Trophoblast cell (in vitro differentiated cells and primary cell): ENCODE results near the gene P2RY4.

Experiments
- DNase-seq, 2 donors: peaks; one replicate each; pipeline ENCODE4 v3.0.0-alpha.2; 2016
- H2AFZ ChIP-seq: 2 replicates; pipeline ENCODE4 v1.6.1; 2013; ENCODE audit warnings: low read length, moderate library complexity, mild to moderate bottlenecking; ENCODE audit not compliant: insufficient read depth, poor library complexity
- H2AK5ac ChIP-seq: 2 replicates; pipeline ENCODE4 v1.6.1; 2013; ENCODE audit warnings: mild to moderate bottlenecking, low read length
- H2BK120ac ChIP-seq: 2 replicates; pipeline ENCODE4 v1.6.1; 2013; ENCODE audit warnings: low read length, mild to moderate bottlenecking, moderate library complexity; ENCODE audit not compliant: insufficient read depth, poor library complexity
- H2BK12ac ChIP-seq: 2 replicates; pipeline ENCODE4 v1.6.1; 2013; ENCODE audit warnings: mild to moderate bottlenecking, low read length, moderate library complexity
- H2BK5ac ChIP-seq: 2 replicates; pipeline ENCODE4 v1.6.1; 2013; ENCODE audit warnings: low read length, low read depth, moderate library complexity, mild to moderate bottlenecking; ENCODE audit not compliant: poor library complexity
- H3K14ac ChIP-seq: 2 replicates; pipeline ENCODE4 v1.6.1; 2013; ENCODE audit warnings: mild to moderate bottlenecking, low read length
- H3K18ac ChIP-seq: 2 replicates; pipeline ENCODE4 v1.6.1; 2013; ENCODE audit warnings: mild to moderate bottlenecking, low read length
- H3K23ac ChIP-seq: 2 replicates; pipeline ENCODE4 v1.6.1; 2013; ENCODE audit warnings: low read length
- H3K27ac ChIP-seq: 2 replicates; pipeline ENCODE4 v1.5.1; 2013; ENCODE audit warnings: low read depth, mild to moderate bottlenecking, inconsistent platforms, low read length, moderate library complexity
- H3K27me3 ChIP-seq: 2 replicates; pipeline ENCODE4 v1.6.1; 2013; ENCODE audit warnings: inconsistent platforms, mild to moderate bottlenecking, low read length, moderate library complexity; ENCODE audit not compliant: insufficient read depth
- H3K36me3 ChIP-seq, 2 experiments: 1 replicate in 1 of 2; 2 replicates in 1 of 2; pipeline ENCODE4 v1.6.1; 2013; ENCODE audit warnings: low read length in 2 of 2, mild to moderate bottlenecking in 2 of 2, moderate library complexity in 1 of 2; ENCODE audit not compliant: insufficient read depth in 2 of 2, control insufficient read depth in 1 of 2
- H3K4ac ChIP-seq: 2 replicates; pipeline ENCODE4 v1.6.1; 2013; ENCODE audit warnings: low read depth, mild to moderate bottlenecking, low read length, moderate library complexity
- H3K4me1 ChIP-seq, 2 experiments: 1 replicate in 1 of 2; 2 replicates in 1 of 2; pipeline ENCODE4 v1.6.1; 2013; ENCODE audit warnings: low read length in 2 of 2, mild to moderate bottlenecking in 2 of 2, moderate library complexity in 1 of 2; ENCODE audit not compliant: insufficient read depth in 2 of 2, control insufficient read depth in 1 of 2
- H3K4me2 ChIP-seq: 2 replicates; pipeline ENCODE4 v1.6.1; 2013; ENCODE audit warnings: inconsistent platforms, mild to moderate bottlenecking, low read length, moderate library complexity
- H3K4me3 ChIP-seq: 2 replicates; pipeline ENCODE4 v1.5.1; 2013; ENCODE audit warnings: mild to moderate bottlenecking, low read depth, low read length, inconsistent platforms
- H3K79me1 ChIP-seq: one replicate; pipeline ENCODE4 v1.6.1; 2013; ENCODE audit warnings: low read length
- H3K79me2 ChIP-seq: 2 replicates; pipeline ENCODE4 v1.6.1; 2013; ENCODE audit warnings: low read length, mild to moderate bottlenecking; ENCODE audit not compliant: control insufficient read depth, insufficient read depth, poor library complexity
- H3K9ac ChIP-seq: 2 replicates; pipeline ENCODE4 v1.6.1; 2013; ENCODE audit warnings: mild to moderate bottlenecking, low read length
- H3K9me3 ChIP-seq: 2 replicates; pipeline ENCODE4 v1.6.1; 2013; ENCODE audit warnings: low read depth, mild to moderate bottlenecking, control low read depth, inconsistent platforms, low read length; ENCODE audit not compliant: insufficient read depth
- H4K12ac ChIP-seq: 2 replicates; pipeline ENCODE4 v1.6.1; 2013; ENCODE audit warnings: low read depth, mild to moderate bottlenecking, low read length, moderate library complexity
- H4K8ac ChIP-seq: 2 replicates; pipeline ENCODE4 v1.6.1; 2013; ENCODE audit warnings: low read depth, mild to moderate bottlenecking, low read length, moderate library complexity
- H4K91ac ChIP-seq: one replicate; pipeline ENCODE4 v1.6.1; 2013; ENCODE audit warnings: low read depth, mild to moderate bottlenecking, low read length, moderate library complexity
- WGBS: extraction: QIAGEN DNeasy Blood & Tissue Kit; methylation state at CpG from one replicate; pipeline ENCODE4 v1.1.7; 2013; ENCODE audit warnings: missing lambda C conversion rate; ENCODE audit not compliant: insufficient read length, insufficient coverage; ENCODE audit errors: extremely low coverage; 5-methylcytosine and 5-hydroxymethylcytosine counted together

The P2RY4 gene

DNA sequence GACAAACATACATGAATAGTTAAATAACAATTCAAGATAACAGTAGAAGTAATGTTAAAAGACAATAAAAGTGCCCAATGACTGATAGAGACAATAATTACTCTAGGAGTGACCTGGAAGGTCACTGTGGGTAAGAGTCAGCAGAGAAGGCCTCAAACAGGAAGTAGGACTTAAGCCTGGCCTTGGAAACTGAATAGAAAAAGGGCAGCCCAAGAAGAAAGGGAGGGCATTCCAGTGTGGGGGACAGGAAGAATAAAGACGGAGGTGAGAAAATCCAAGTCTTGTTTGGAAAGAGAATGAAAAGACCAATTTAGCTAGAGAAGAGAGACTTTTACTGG, 6.0 kb downstream of the P2RY4 start:
- Histone ChIP-seq H3K79me1 (no peaks in the 10 kb centered on the region), H3K27ac (no peak overlapping the region), H2AFZ (no peak overlapping the region), H2BK12ac (no peak overlapping the region), H3K4ac (no peak overlapping the region), H2AK5ac (no peak overlapping the region), H3K18ac (no peak overlapping the region), H3K36me3 (no peaks in the 10 kb centered on the region), H3K4me2 (no peak overlapping the region), H4K91ac (no peak overlapping the region), H3K14ac (no peak overlapping the region), H2BK120ac (no peak overlapping the region), H3K4me3 (no peak overlapping the region), H3K4me1 (no peaks in the 10 kb centered on the region), H3K27me3 (no peaks in the 10 kb centered on the region), H3K9me3 (no peaks in the 10 kb centered on the region), H3K79me2 (no peaks in the 10 kb centered on the region), H3K23ac (no peak overlapping the region), H3K9ac (no peak overlapping the region), H4K12ac (no peak overlapping the region), H2BK5ac (no peak overlapping the region), H4K8ac (no peak overlapping the region)
- DNase-seq = no peak
- no CpG with 5 or more reads among the region's 1 CpG for WGBS

- DNase-seq = no peak
- H3K27ac ChIP-seq = no peak overlapping the region
- no CpG with 5 or more reads among the region's 3 CpGs for WGBS
These were observed 6.5 kb downstream of the P2RY4 start for GRCh38 chrX:70253377-70254062.

GRCh38 chrX:70252491-70252890, 7.5 kb downstream of the P2RY4 start:
- Histone ChIP-seq H2AK5ac (no peak overlapping the region), H3K4me2 (no peak overlapping the region), H3K4me3 (no peak overlapping the region), H3K9me3 (no peaks in the 10 kb centered on the region), H3K14ac (no peak overlapping the region), H3K9ac (no peak overlapping the region), H4K8ac (no peak overlapping the region), H3K27me3 (no peaks in the 10 kb centered on the region), H2AFZ (no peak overlapping the region), H3K4ac (no peak overlapping the region), H3K4me1 (no peaks in the 10 kb centered on the region), H3K36me3 (no peaks in the 10 kb centered on the region), H3K79me2 (no peaks in the 10 kb centered on the region), H2BK120ac (no peak overlapping the region), H4K91ac (no peak overlapping the region), H3K27ac (no peak overlapping the region), H3K23ac (no peak overlapping the region), H2BK5ac (no peak overlapping the region), H3K18ac (no peak overlapping the region), H3K79me1 (no peaks in the 10 kb centered on the region), H2BK12ac (no peak overlapping the region), H4K12ac (no peak overlapping the region)
- WGBS = no CpG with 5 or more reads among the region's 2 CpGs
- DNase-seq = no peak

More at GRCh38 chrX:70253377-70254062, 6.5 kb downstream of the P2RY4 start:
- no peak overlapping the region for H3K18ac ChIP-seq
- H3K4ac ChIP-seq = no peak overlapping the region
- H4K12ac ChIP-seq = no peak overlapping the region
- H3K9me3 ChIP-seq = no peaks in the 10 kb centered on the region
- H2BK12ac ChIP-seq = no peak overlapping the region
- no peak overlapping the region for H4K91ac ChIP-seq
- H2AFZ ChIP-seq = no peak overlapping the region
- no peaks in the 10 kb centered on the region for H3K36me3 ChIP-seq
- no peak overlapping the region for H3K4me2 ChIP-seq
- H4K8ac ChIP-seq = no peak overlapping the region
- no peaks in the 10 kb centered on the region for H3K27me3 ChIP-seq
- H2BK5ac ChIP-seq = no peak overlapping the region
- no peaks in the 10 kb centered on the region for H3K79me1 ChIP-seq
- no peaks in the 10 kb centered on the region for H3K4me1 ChIP-seq
- H2AK5ac ChIP-seq = no peak overlapping the region
- H3K79me2 ChIP-seq = no peaks in the 10 kb centered on the region
- H3K14ac ChIP-seq = no peak overlapping the region
- no peak overlapping the region for H3K4me3 ChIP-seq
- no peak overlapping the region for H3K9ac ChIP-seq
- H2BK120ac ChIP-seq = no peak overlapping the region
- no peak overlapping the region for H3K23ac ChIP-seq

GRCh38 chrX:70247252-70247651, 12.8 kb downstream of the P2RY4 start:
- no peak overlapping the region for H4K12ac ChIP-seq
- H2BK120ac ChIP-seq = no peak overlapping the region
- H4K91ac ChIP-seq = no peak overlapping the region
- H4K8ac ChIP-seq = no peak overlapping the region
- H2BK12ac ChIP-seq = no peak overlapping the region
- no peaks in the 10 kb centered on the region for H3K79me2 ChIP-seq
- no peak overlapping the region for H3K27ac ChIP-seq
- H3K79me1 ChIP-seq = no peaks in the 10 kb centered on the region
- no peaks in the 10 kb centered on the region for H3K27me3 ChIP-seq
- H3K4me1 ChIP-seq = no peaks in the 10 kb centered on the region
- no peak overlapping the region for H2AFZ ChIP-seq
- no peaks in the 10 kb centered on the region for H3K36me3 ChIP-seq
- H3K4me2 ChIP-seq = no peak overlapping the region
- no peak overlapping the region for H3K9ac ChIP-seq
- no CpG with 5 or more reads among the region's 2 CpGs for WGBS
- DNase-seq = no peak
- H2BK5ac ChIP-seq = no peak overlapping the region
- H3K23ac ChIP-seq = no peak overlapping the region
- no peak overlapping the region for H2AK5ac ChIP-seq
- H3K18ac ChIP-seq = no peak overlapping the region
- no peak overlapping the region for H3K4ac ChIP-seq
- H3K4me3 ChIP-seq = no peak overlapping the region
- H3K14ac ChIP-seq = no peak overlapping the region
- no peaks in the 10 kb centered on the region for H3K9me3 ChIP-seq
